ENCODE data around the gene LRRC41. TPM values are rescaled to one million over a fixed set of nuclear protein-coding genes. Genes with fewer than 3 reads are reported as not detected.
"Not testable (repeated sequence)": the region's sequence is repeated elsewhere in the genome, so short reads cannot be mapped to it uniquely, and the experiment has no call there.

Gene LRRC41
- total RNA-seq, 2 donors from 2014 or later, result 29.2 to 38.2 TPM

GRCh38 chr1:46277658-46278373 lies 25.6 kb downstream of the LRRC41 start:
- DNase-seq (ENCODE audit: low spot score in 2 of 2) (no peak), ATAC-seq (no peak)
- Mint-ChIP-seq H3K9me3 (no peaks in the 10 kb centered on the region), H3K36me3 (peaks cover 35 to 36% of the 10 kb centered on the region in 2 donors), H3K27ac (no peak overlapping the region)

GRCh38 chr1:46275030-46275337 lies 28.4 kb downstream of the LRRC41 start:
- H3K9me3 Mint-ChIP-seq, result no peaks in the 10 kb centered on the region
- ATAC-seq, result no peak
- DNase-seq (ENCODE audit: low spot score in 2 of 2), result no peak
- H3K27ac Mint-ChIP-seq, result peak overlapping the region; percentile 4 to 35
- H3K36me3 Mint-ChIP-seq, result peaks cover 43 to 44% of the 10 kb centered on the region in 2 donors

- Mint-ChIP-seq H3K9me3 (no peaks in the 10 kb centered on the region), H3K36me3 (peaks cover 44 to 47% of the 10 kb centered on the region in 2 donors), H3K27ac (peak overlapping the region; percentile 4 to 35)
- DNase-seq (ENCODE audit: low spot score in 2 of 2), result no peak
- ATAC-seq, result no peak
These were observed 29.0 kb downstream of the LRRC41 start for GRCh38 chr1:46274225-46275029.

- ATAC-seq (no peak), DNase-seq (ENCODE audit: low spot score in 2 of 2) (no peak)
- H3K9me3 Mint-ChIP-seq, result no peaks in the 10 kb centered on the region
- H3K27ac Mint-ChIP-seq, result no peak overlapping the region
- peaks cover 57 to 67% of the 10 kb centered on the region in 2 donors for H3K36me3 Mint-ChIP-seq
These were observed 34.8 kb downstream of the LRRC41 start for GRCh38 chr1:46268578-46268977.

GRCh38 chr1:46263146-46263545 lies 40.3 kb downstream of the LRRC41 start:
- H3K27ac Mint-ChIP-seq, result no peak overlapping the region

GRCh38 chr1:46262508-46262907 lies 40.9 kb downstream of the LRRC41 start:
- no peak overlapping the region for H3K27ac Mint-ChIP-seq
- ATAC-seq, result no peak
- peaks cover 60 to 72% of the 10 kb centered on the region in 2 donors for H3K36me3 Mint-ChIP-seq
- no peaks in the 10 kb centered on the region for H3K9me3 Mint-ChIP-seq
- no peak for DNase-seq (ENCODE audit: low spot score in 2 of 2)

More at GRCh38 chr1:46263146-46263545, 40.3 kb downstream of the LRRC41 start:
- H3K36me3 Mint-ChIP-seq, result peaks cover 60 to 74% of the 10 kb centered on the region in 2 donors
- ATAC-seq (no peak), DNase-seq (ENCODE audit: low spot score in 2 of 2) (no peak)
- H3K9me3 Mint-ChIP-seq, result no peaks in the 10 kb centered on the region

- H3K27ac Mint-ChIP-seq, result no peak overlapping the region
- DNase-seq (ENCODE audit: low spot score in 2 of 2) (no peak), ATAC-seq (no peak)
- H3K36me3 Mint-ChIP-seq, result peaks cover 53 to 54% of the 10 kb centered on the region in 2 donors
- H3K9me3 Mint-ChIP-seq, result no peaks in the 10 kb centered on the region
These were observed 46.9 kb downstream of the LRRC41 start for GRCh38 chr1:46256523-46256922.

- ATAC-seq, result no peak
- no peak for DNase-seq (ENCODE audit: low spot score in 2 of 2)
- Mint-ChIP-seq H3K27ac (no peak overlapping the region), H3K36me3 (peaks cover 44 to 49% of the 10 kb centered on the region in 2 donors), H3K9me3 (no peaks in the 10 kb centered on the region)
These were observed 48.7 kb downstream of the LRRC41 start for GRCh38 chr1:46254668-46255067.

- DNase-seq (ENCODE audit: low spot score in 2 of 2), result peak; percentile 45 to 57
- no peak for ATAC-seq
- Mint-ChIP-seq H3K36me3 (peaks cover 35 to 46% of the 10 kb centered on the region in 2 donors), H3K9me3 (no peaks in the 10 kb centered on the region), H3K27ac (peak overlapping the region; percentile 95 to 99)
These were observed 55.1 kb downstream of the LRRC41 start for GRCh38 chr1:46248122-46248920.

- Mint-ChIP-seq H3K9me3 (no peaks in the 10 kb centered on the region), H3K27ac (peak within 1 kb of the TSS; percentile 95 to 99), H3K36me3 (peaks cover 33 to 39% of the 10 kb centered on the region in 2 donors)
- ATAC-seq (peak; percentile 91 to 95), DNase-seq (ENCODE audit: low spot score in 2 of 2) (peak; percentile 96 to 98)
These were observed 55.8 kb downstream of the LRRC41 start, which contains the start of gene RAD54L for GRCh38 chr1:46247436-46248121. Gene RAD54L (plus strand): TSS chr1:46247763. CDS start chr1:46248406, 643 bp downstream.

- Mint-ChIP-seq H3K9me3 (no peaks in the 10 kb centered on the region), H3K36me3 (peaks cover 27 to 31% of the 10 kb centered on the region in 2 donors), H3K27ac (peak overlapping the region; percentile 95 to 97)
- ATAC-seq, result peak; percentile 77 to 78
- peak in 1 of 2 donors; percentile 64 for DNase-seq (ENCODE audit: low spot score in 2 of 2)
These were observed 56.6 kb downstream of the LRRC41 start for GRCh38 chr1:46246548-46247435.

- ATAC-seq; DNase-seq (ENCODE audit: low spot score in 2 of 2); H3K9me3 Mint-ChIP-seq: not testable (repeated sequence)
- peak overlapping the region in 1 of 2 donors; percentile 95 for H3K27ac Mint-ChIP-seq
- H3K36me3 Mint-ChIP-seq, result peaks cover 21 to 27% of the 10 kb centered on the region in 2 donors
These were observed 57.3 kb downstream of the LRRC41 start for GRCh38 chr1:46246136-46246535.

- H3K27ac Mint-ChIP-seq, result no peak overlapping the region
- DNase-seq (ENCODE audit: low spot score in 2 of 2) (no peak), ATAC-seq (no peak)
- peaks cover 12 to 20% of the 10 kb centered on the region in 2 donors for H3K36me3 Mint-ChIP-seq
- no peaks in the 10 kb centered on the region for H3K9me3 Mint-ChIP-seq
These were observed 58.6 kb downstream of the LRRC41 start for GRCh38 chr1:46244656-46245371.

- H3K36me3 Mint-ChIP-seq; H3K9me3 Mint-ChIP-seq; ATAC-seq; DNase-seq (ENCODE audit: low spot score in 2 of 2); H3K27ac Mint-ChIP-seq: not testable (repeated sequence)
These were observed 59.6 kb downstream of the LRRC41 start for GRCh38 chr1:46243831-46244230.

- H3K9me3 Mint-ChIP-seq, result peaks cover 0 to 6% of the 10 kb centered on the region in 2 donors
- ATAC-seq, result no peak
- peaks cover 2 to 7% of the 10 kb centered on the region in 2 donors for H3K36me3 Mint-ChIP-seq
- no peak for DNase-seq (ENCODE audit: low spot score in 2 of 2)
- no peak overlapping the region for H3K27ac Mint-ChIP-seq
These were observed 60.5 kb downstream of the LRRC41 start for GRCh38 chr1:46242918-46243317.

Data from activated naive CD4-positive, alpha-beta T cell treated with anti-CD3 and anti-CD28 coated beads, Interleukin-2, amount 50 U/mL, for 72 hours (primary cell).